OCI-LY3 (cell line): ENCODE data around the gene CDC42BPA.

ENCODE experiments used
- H2AFZ ChIP-seq: fragments of 200-600, 300-600 bp; shearing (Covaris generic); 2 replicates; pipeline ENCODE4 v1.6.0; 2014; ENCODE audit warnings: antibody characterized with exemption, low read depth, low read length
- H3K27ac ChIP-seq: fragments of 200-600, 300-600 bp; sonication (generic); 2 replicates; pipeline ENCODE4 v1.5.1; 2014; ENCODE audit warnings: mild to moderate bottlenecking, low read length, moderate library complexity, mixed read lengths
- H3K27me3 ChIP-seq: fragments of 200-600, 300-600 bp; sonication (generic); 2 replicates; pipeline ENCODE4 v1.6.1; 2014; ENCODE audit warnings: low read depth, low read length, mixed read lengths
- H3K36me3 ChIP-seq: fragments of 200-600, 300-600 bp; sonication (generic); replicated peaks from 2 replicates; pipeline ENCODE3; 2014; ENCODE audit warnings: low read depth, low read length, mixed read lengths
- H3K4me1 ChIP-seq: fragments of 300-600, 200-600 bp; sonication (generic); 2 replicates; pipeline ENCODE4 v1.6.1; 2014; ENCODE audit warnings: low read length, mixed read lengths
- H3K4me2 ChIP-seq: fragments of 200-600, 300-600 bp; sonication (generic); 2 replicates; pipeline ENCODE4 v1.6.1; 2014; ENCODE audit warnings: low read length, mixed read lengths
- H3K4me3 ChIP-seq: fragments of 300-600, 200-600 bp; sonication (generic); 2 replicates; pipeline ENCODE4 v1.5.1; 2014; ENCODE audit warnings: antibody characterized with exemption, mild to moderate bottlenecking, low read length, moderate library complexity
- H3K79me2 ChIP-seq: fragments of 300-600, 200-600 bp; shearing (Covaris generic); 2 replicates; pipeline ENCODE4 v1.6.1; 2014; ENCODE audit warnings: mild to moderate bottlenecking, low read length, mixed read lengths
- H3K9ac ChIP-seq: fragments of 300-600, 200-600 bp; shearing (Covaris generic); 2 replicates; pipeline ENCODE4 v1.6.0; 2014; ENCODE audit warnings: mild to moderate bottlenecking, low read length, moderate library complexity
- H3K9me3 ChIP-seq: fragments of 200-600, 300-600 bp; shearing (Covaris generic); 2 replicates; pipeline ENCODE4 v1.6.1; 2014; ENCODE audit warnings: low read length, mixed read lengths; ENCODE audit not compliant: insufficient read depth
- H4K20me1 ChIP-seq: fragments of 200-600, 300-600 bp; sonication (generic); 2 replicates; pipeline ENCODE4 v1.6.1; 2016; ENCODE audit warnings: low read length, mixed read lengths; ENCODE audit not compliant: insufficient read depth
- CTCF ChIP-seq: fragments of 200-600, 300-600 bp; sonication (generic); IDR thresholded peaks from 2 replicates; pipeline ENCODE4 v1.5.1; 2014; ENCODE audit warnings: antibody characterized with exemption, low read length, low read depth
- EZH2phosphoT487 ChIP-seq: fragments of 200-600 bp; shearing (Covaris generic); IDR thresholded peaks from 2 replicates; pipeline ENCODE4 v1.6.1; 2018; ENCODE audit warnings: antibody characterized with exemption, mixed run types, low read depth

CDC42BPA gene

GRCh38 chr1:227058321-227058751, 260.0 kb downstream of the CDC42BPA start:
- no peak overlapping the region for H3K4me2 ChIP-seq
- no peak overlapping the region for H3K9ac ChIP-seq
- no peak for TF ChIP-seq CTCF
- TF ChIP-seq EZH2phosphoT487 = no peak
- no peak overlapping the region for H3K27ac ChIP-seq
- H3K36me3 ChIP-seq = no peaks in the 10 kb centered on the region
- H3K79me2 ChIP-seq = no peaks in the 10 kb centered on the region
- no peaks in the 10 kb centered on the region for H4K20me1 ChIP-seq
- H3K4me3 ChIP-seq = no peak overlapping the region
- H3K4me1 ChIP-seq = no peaks in the 10 kb centered on the region
- H3K9me3 ChIP-seq = no peaks in the 10 kb centered on the region
- H3K27me3 ChIP-seq = peaks cover 4% of the 10 kb centered on the region; the same call in 1 of the 2 replicates
- H2AFZ ChIP-seq = no peak overlapping the region

DNA sequence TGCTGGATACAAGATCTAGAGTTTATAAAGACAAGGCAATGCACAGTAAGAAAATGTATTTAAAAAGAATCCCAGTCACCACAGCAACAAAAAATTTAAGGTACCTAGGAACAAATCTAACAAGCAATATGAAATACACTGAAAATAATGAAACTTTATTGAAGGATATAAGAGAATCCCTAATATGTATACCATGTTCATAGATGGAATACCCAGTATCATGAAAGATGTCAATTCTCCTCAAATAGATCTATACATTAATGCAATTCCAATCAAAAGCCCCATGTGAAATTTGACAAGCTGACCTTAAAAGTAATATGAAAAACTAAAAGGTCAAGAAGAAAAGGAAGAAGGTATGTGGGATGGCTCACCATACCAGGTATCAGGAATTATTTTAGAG, 269.0 kb downstream of the CDC42BPA start:
- Histone ChIP-seq H3K27ac (no peak overlapping the region), H3K79me2 (no peaks in the 10 kb centered on the region), H3K9me3 (no peaks in the 10 kb centered on the region), H3K4me1 (no peaks in the 10 kb centered on the region), H3K4me2 (no peak overlapping the region), H3K9ac (no peak overlapping the region), H4K20me1 (no peaks in the 10 kb centered on the region), H3K36me3 (no peaks in the 10 kb centered on the region), H2AFZ (no peak overlapping the region), H3K4me3 (no peak overlapping the region), H3K27me3 (peaks cover 8% of the 10 kb centered on the region; the same call in 1 of the 2 replicates)
- no peak for TF ChIP-seq EZH2phosphoT487
- TF ChIP-seq CTCF = no peak

DNA sequence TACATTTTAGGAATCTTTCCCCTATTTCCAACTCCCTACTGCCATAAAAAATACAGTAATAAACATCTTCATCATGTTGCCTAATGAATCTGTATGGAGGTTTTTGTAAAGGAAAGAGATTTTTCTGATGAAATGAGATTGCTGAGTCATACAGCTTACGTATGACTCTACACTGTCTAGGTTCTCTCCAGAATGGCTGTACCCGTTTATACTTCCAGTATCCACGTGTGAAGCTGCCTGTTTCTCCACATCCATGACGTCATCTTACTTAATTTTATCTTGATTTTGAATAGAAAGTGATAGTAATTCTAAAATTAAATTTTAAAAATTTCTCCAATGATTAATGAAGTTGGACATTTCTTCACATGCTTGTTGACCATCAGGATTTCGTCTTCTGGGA, 274.5 kb downstream of the CDC42BPA start:
- TF ChIP-seq CTCF = no peak
- TF ChIP-seq EZH2phosphoT487 = no peak
- H3K9ac ChIP-seq = no peak overlapping the region
- H3K27ac ChIP-seq = no peak overlapping the region

DNA sequence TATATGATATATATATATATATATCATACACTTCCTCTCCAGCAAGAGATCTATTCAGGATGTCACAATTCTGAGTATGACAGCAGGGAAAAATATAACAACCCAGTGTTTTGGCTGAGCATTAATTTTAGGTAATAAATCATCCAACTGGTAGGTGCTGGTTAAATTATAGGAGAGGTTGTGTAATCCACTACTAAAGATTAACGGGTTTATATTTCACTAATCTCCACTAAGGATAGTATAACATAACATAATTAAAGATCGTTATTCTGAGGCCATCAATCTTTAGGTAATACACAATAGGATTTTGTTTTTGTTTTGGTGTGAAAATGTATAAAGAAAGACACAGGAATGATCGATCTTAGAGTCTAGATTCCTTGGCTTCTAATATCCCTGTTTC, 276.0 kb downstream of the CDC42BPA start:
- Histone ChIP-seq H3K9ac (no peak overlapping the region), H3K9me3 (no peaks in the 10 kb centered on the region), H3K4me2 (no peak overlapping the region), H3K27ac (no peak overlapping the region), H3K36me3 (no peaks in the 10 kb centered on the region), H4K20me1 (no peaks in the 10 kb centered on the region), H3K27me3 (0 out of 2 replicates have a peak, but pooled peaks cover 3% of the 10 kb centered on the region), H2AFZ (no peak overlapping the region), H3K4me3 (no peak overlapping the region), H3K4me1 (no peaks in the 10 kb centered on the region), H3K79me2 (no peaks in the 10 kb centered on the region)
- no peak for TF ChIP-seq CTCF
- TF ChIP-seq EZH2phosphoT487 = no peak

More for the DNA sequence above, 274.5 kb downstream of the CDC42BPA start:
- no peaks in the 10 kb centered on the region for H3K36me3 ChIP-seq
- no peak overlapping the region for H2AFZ ChIP-seq
- H3K27me3 ChIP-seq = 0 out of 2 replicates have a peak, but pooled peaks cover 3% of the 10 kb centered on the region
- H3K4me3 ChIP-seq = no peak overlapping the region
- no peaks in the 10 kb centered on the region for H3K4me1 ChIP-seq
- H4K20me1 ChIP-seq = no peaks in the 10 kb centered on the region
- no peaks in the 10 kb centered on the region for H3K79me2 ChIP-seq
- no peaks in the 10 kb centered on the region for H3K9me3 ChIP-seq
- H3K4me2 ChIP-seq = no peak overlapping the region
